T-helper 2 cell (primary cell): ENCODE measurements around the gene LMAN2.
A peak's percentile ranks its signal among the peaks of the same experiment; 100 is the strongest.

Experiments used
- DNase-seq, 5 experiments: peaks; one replicate each; pipeline versions ENCODE4 v3.0.0 to v3.0.0-alpha.2; 2012 to 2022

The LMAN2 gene

DNA sequence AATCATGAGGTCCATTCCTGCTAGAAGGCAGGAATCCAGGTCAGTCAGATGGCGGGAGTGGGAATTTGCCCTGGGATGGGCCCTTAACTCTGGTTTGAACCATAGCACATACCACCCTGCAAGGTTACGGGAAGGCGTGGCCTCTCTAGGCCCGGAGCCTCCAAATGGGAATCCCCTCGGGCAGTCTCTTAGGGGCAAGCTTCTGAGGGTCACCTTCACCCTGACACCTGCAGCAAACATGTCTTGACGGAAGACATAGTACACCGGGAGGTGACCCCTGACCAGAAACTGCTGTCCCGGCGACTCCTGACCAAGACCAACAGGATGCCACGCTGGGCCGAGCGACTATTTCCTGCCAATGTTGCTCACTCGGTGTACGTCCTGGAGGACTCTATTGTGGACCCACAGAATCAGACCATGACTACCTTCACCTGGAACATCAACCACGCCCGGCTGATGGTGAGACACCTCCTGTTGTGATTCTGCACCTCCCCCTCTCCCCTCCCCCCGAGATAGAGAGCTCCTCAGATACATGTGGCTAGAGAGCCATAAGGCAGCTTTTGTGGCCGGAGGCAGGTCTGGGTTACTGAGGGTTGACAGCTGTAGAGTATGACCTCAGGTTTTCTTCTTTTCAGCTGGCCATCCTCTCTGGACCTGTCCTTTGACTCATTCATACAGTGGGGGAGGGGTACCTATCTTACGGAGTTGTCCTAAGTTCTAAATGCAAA, 46.9 kb downstream of the LMAN2 start:
- peak in 1 of 5 experiments; percentile 39 for DNase-seq

DNA sequence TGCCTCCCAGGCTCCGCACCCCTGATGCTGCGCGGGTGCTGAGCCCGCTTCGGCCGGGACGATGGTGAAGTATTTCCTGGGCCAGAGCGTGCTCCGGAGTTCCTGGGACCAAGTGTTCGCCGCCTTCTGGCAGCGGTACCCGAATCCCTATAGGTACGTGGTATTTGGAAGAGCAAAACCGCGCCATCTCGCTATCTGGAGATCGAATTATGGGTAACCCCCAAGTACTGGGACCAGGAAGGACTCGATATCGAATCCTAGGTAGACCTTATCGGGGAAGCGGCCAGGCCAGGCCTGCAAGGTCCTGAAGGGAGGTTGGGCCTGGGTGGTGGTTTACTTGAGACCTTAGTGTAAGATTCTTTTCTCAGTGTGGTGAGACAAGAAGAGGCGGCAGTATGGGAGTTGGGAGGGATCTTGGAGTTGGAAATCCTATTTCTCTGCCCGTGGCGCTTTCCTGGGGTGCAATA, 47.5 kb downstream of the LMAN2 start:
- DNase-seq = peak in 1 of 5 experiments; percentile 34

DNA sequence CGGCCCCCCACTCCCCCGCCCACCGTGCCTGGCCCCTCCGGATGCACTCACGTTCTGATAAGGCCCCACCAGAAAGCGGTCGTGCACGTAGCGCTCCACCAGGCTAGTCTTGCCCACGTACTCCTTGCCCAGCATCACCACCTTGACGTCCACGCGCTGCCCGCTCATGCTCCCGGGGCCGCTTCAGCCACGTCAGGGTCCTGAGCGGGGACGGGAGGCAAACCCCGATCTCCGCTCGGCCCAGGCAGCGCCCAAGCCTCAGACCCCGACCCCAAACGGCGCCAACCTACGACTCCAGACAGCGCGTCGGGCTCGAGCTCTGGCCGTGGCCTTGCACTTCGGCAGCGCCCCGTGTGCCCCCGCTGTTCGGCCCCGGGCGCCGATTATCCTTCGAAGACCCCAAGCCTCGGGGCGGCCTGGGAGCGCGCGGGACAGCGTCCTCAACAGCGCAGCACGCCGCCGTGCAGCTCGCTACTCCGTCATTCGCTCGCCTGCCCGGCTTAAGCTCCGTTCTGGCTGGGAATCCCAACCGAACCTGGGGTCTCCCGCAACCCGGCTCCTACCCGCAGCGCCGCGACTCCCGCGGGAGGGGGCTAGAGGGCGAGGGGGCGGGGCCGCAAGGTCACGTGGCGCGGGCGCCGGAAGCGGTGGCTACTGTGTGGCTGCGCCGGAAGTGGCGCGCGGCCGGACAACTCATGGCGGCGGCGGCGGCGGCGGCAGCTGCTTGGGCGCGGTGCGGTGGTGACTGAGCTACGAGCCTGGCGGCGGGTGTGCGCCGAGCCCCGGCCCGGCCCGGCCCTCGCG, 48.1 kb downstream of the LMAN2 start, which contains the start of the genes PRELID1 and RAB24:
Gene PRELID1, plus strand, starts transcription at position 679 of the 804 bp plus-strand sequence. CDS start 187 bp downstream, outside the sequence.
Gene RAB24, minus strand, starts transcription at position 599 of the 804 bp plus-strand sequence. Its CDS starts 431 bp downstream, at position 168.
- DNase-seq = peak; percentile 80 to 94 (median 84)

DNA sequence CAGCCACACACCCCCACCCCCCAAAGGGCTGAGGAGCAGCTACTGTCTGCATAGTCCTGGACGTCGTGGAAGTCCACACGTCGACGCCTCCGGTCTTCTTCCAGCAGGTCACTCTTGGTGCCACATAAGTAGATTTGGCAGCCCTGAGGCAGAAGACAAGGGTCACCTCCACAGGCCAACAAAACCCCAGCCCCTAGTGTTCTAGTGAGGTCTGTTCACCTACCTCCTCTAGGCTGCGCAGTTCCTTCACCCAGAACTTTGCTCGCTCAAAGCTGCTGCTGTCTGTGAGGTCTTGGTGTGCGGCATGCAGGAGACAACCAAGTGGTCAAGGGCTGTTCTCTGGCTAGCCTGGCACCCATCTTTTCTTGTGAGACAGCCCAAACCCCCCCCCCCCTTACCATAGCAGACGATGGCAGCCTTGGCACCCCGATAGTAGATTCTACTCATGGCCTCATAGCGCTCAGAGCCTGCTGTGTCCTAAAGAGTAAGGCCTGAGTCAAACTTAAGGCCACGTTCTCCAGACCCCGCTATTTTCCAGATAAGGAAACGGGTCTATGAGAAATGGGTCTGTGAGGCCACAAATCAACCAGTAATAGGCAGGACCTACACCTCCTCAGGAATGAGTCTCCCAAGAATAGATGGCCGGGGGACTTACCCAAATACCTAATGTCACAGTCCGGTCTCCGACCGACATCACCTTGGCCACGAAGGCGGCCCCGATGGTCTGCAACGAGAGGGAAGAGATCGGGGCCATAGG, 48.9 kb downstream of the LMAN2 start:
- DNase-seq = no peak

DNA sequence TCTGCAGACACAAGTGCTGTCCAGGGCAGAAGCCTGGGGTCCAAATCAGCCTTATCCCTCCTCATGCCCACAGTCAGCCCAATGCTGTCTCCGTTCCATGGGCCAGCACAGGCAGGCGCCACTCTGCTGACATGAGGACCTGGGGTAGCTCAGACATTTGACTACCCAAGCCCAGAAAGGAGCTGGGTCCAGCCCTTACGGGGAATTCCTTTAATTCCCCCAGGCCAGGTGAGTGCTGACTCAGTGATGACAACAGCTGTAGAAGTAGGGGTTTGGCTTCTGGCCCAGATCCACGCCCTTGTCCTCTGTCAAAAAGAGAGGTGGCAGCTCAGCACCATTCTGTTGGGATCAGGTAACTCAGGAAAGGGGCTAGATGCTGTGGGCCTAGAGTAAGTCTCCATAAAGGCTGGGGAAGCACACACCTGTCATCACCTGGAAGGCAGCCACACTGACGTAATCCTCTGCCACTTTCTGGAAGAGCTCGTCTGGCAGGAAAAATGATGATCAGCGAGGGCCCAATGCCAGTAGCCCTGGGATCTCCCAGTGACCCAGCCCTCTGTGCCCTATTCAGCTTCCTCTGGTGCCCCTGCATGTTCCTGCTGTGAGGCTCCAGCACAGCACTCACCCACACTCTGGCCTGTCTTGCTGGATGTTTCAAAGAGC, 49.8 kb downstream of the LMAN2 start:
- DNase-seq = no peak

GRCh38 chr5:177300951-177301350, 50.5 kb downstream of the LMAN2 start:
- no peak for DNase-seq

- peak in 3 of 5 experiments; percentile 39 to 76 (median 69) for DNase-seq
Observed at GRCh38 chr5:177300236-177300880, 51.1 kb downstream of the LMAN2 start.

DNA sequence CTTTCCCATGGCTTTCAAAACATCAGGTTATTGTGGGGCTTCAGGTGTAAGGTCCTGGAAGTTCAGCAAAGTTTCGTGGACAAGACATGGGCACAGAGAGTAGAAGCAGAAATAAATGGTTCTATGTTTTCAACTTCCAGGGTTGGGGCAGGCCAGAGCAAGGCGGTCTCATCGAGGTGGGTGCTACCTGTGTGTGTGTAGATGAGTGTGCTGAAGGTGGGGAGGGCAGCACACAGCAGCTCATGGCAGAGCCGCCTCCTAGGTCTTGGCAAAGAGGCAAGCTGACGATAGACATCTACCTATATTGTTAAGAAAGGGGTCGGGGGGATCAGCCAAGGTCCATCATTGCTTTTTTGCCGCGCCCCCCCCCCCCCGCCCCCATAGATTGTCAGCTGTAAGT, 51.8 kb downstream of the LMAN2 start:
- DNase-seq = no peak

- DNase-seq = no peak
Observed at GRCh38 chr5:177297922-177298321, 53.5 kb downstream of the LMAN2 start.

DNA sequence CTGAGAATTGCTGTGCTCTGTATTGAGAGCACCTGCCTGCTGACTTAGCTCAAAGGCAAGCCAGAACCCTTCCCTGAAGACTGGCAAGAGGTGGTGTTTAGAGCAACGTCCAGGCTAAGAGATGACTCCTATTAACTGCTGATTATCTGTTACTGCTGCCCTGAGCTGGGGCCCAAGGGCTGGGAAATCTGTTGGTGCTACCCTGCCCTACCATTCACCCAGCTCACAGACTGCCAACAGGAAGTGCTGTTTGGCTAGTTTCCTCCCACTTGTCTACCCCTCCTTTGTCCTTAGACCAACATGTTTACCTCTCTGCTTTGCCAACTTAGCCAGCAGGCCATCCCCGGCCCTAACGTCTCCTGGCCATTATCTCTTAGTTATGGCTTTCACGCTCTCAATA, 54.9 kb downstream of the LMAN2 start:
- peak in 1 of 5 experiments; percentile 27 for DNase-seq

- DNase-seq = peak in 1 of 5 experiments; percentile 33
Observed at GRCh38 chr5:177295924-177296323, 55.5 kb downstream of the LMAN2 start.

- no peak for DNase-seq
Observed at GRCh38 chr5:177294632-177295031, 56.8 kb downstream of the LMAN2 start.

DNA sequence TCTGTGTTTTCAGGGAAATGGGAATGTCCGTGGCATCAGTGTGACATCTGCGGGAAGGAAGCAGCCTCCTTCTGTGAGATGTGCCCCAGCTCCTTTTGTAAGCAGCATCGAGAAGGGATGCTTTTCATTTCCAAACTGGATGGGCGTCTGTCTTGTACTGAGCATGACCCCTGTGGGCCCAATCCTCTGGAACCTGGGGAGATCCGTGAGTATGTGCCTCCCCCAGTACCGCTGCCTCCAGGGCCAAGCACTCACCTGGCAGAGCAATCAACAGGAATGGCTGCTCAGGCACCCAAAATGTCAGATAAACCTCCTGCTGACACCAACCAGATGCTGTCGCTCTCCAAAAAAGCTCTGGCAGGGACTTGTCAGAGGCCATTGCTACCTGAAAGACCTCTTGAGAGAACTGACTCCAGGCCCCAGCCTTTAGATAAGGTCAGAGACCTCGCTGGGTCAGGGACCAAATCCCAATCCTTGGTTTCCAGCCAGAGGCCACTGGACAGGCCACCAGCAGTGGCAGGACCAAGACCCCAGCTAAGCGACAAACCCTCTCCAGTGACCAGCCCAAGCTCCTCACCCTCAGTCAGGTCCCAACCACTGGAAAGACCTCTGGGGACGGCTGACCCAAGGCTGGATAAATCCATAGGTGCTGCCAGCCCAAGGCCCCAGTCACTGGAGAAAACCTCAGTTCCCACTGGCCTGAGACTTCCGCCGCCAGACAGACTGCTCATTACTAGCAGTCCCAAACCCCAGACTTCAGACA, 57.5 kb downstream of the LMAN2 start:
- DNase-seq = no peak

- no peak for DNase-seq
Observed at GRCh38 chr5:177291735-177292134, 59.7 kb downstream of the LMAN2 start.

DNA sequence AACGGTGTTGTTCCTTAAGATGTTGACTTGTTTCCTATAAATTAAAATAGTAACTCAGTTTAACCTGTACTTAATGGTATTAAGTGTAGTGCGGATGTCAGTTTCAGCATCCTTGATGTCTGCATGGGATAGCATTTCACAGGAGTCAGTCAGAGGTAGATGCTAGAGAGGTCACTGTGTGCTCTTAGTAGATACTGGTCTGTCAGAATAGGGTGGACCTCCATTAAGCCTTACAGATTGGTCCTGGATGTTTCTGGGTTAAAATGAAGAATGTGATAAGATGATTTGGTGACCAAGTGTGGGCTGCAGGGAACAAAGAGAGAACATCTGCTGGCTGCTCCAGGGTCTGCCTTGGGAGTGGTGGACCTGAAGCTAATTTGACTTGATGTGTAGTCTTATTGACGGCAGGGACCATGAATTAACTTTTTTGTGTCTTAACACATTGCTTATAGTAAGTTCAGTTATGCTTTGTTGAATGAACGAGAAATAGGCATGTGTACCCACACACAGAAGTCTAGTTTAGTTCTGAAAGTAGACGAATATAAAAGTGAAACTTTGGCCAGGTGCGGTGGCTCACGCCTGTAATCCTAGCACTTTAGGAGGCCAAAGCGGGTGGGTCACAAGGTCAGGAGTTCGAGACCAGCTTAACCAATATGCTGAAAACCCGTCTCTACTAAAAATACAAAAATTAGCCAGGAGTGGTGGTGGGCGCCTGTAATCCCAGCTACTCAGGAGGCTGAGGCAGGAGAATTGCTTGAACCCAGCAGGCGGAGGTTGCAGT, 60.5 kb downstream of the LMAN2 start:
- DNase-seq = no peak

DNA sequence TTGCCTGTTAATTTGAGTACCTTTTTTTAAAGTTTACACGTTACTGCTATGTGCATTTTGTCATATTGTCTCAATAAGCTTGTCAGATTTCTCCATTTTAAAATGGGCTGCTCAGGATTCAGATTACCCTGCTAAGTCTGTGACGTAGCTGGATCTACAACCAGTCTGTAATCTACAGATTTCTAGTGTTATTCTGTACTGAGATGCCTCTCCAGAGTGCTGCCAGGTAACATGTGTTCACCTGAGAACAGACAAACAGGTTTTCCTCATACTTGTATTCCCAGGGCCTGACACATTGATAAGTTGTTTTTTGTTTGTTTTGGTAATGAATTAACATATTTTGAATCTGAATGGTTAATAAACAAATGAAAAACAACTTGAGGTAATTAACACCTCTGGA, 63.3 kb downstream of the LMAN2 start:
- DNase-seq = no peak
